ENCODE measurements around the gene CCDC7.
"Not testable (repeated sequence)": the region's sequence is repeated elsewhere in the genome, so short reads cannot be mapped to it uniquely, and the experiment has no call there.

Gene CCDC7

GRCh38 chr10:32891261-32891660, 445.3 kb downstream of the CCDC7 start:
- Histone ChIP-seq H3K9me3 (replicated peaks; ENCODE audit: low read length) (no peaks in the 10 kb centered on the region), H3K4me1 (ENCODE audit: control insufficient read depth, insufficient read depth, low read length) (no peaks in the 10 kb centered on the region), H3K27me3 (ENCODE audit: control insufficient read depth, insufficient read depth, low read length) (no peaks in the 10 kb centered on the region), H3K4me3 (ENCODE audit: low read length) (no peak overlapping the region), H3K36me3 (ENCODE audit: insufficient read depth, low read length) (peaks cover 21% of the 10 kb centered on the region), H3K4me2 (ENCODE audit: low read length) (no peak overlapping the region), H3K9ac (ENCODE audit: low read depth, low read length) (no peak overlapping the region)

DNA sequence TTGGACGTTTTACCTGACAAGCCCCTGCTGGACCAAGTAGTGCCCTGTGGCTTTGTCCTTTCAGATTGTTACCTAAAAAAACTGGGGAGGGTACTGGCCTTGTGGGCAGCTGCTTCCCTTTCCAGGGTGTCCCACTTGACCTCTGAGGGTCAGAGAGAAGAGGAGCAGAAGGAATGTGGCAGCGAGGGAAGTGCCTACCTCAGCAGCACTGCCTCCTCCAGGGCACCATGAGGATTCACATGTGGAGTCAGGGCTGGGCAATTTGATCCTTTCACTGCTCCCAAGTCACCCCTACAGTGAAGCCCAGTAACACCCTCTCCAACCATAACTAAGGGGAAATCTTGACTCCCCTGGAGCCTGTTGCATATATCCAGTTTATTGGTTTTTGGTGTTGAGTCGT, 447.5 kb downstream of the CCDC7 start:
- no peaks in the 10 kb centered on the region for H3K27me3 ChIP-seq (ENCODE audit: control insufficient read depth, insufficient read depth, low read length)
- no peak overlapping the region for H3K4me2 ChIP-seq (ENCODE audit: low read length)
- H3K9ac ChIP-seq (ENCODE audit: low read depth, low read length) = no peak overlapping the region
- no peaks in the 10 kb centered on the region for H3K9me3 ChIP-seq (replicated peaks; ENCODE audit: low read length)
- H3K4me3 ChIP-seq (ENCODE audit: low read length) = no peak overlapping the region
- peaks cover 43% of the 10 kb centered on the region for H3K36me3 ChIP-seq (ENCODE audit: insufficient read depth, low read length)
- H3K4me1 ChIP-seq (ENCODE audit: control insufficient read depth, insufficient read depth, low read length) = no peaks in the 10 kb centered on the region

GRCh38 chr10:32893916-32894664, 448.1 kb downstream of the CCDC7 start:
- Histone ChIP-seq H3K4me1 (ENCODE audit: control insufficient read depth, insufficient read depth, low read length) (no peaks in the 10 kb centered on the region), H3K4me3 (ENCODE audit: low read length) (no peak overlapping the region), H3K27me3 (ENCODE audit: control insufficient read depth, insufficient read depth, low read length) (no peaks in the 10 kb centered on the region), H3K9ac (ENCODE audit: low read depth, low read length) (no peak overlapping the region), H3K9me3 (replicated peaks; ENCODE audit: low read length) (no peaks in the 10 kb centered on the region), H3K36me3 (ENCODE audit: insufficient read depth, low read length) (peaks cover 49% of the 10 kb centered on the region), H3K4me2 (ENCODE audit: low read length) (no peak overlapping the region)

GRCh38 chr10:32895200-32895968, 449.4 kb downstream of the CCDC7 start:
- not testable (repeated sequence) for H3K4me3 ChIP-seq (ENCODE audit: low read length); H3K9ac ChIP-seq (ENCODE audit: low read depth, low read length); H3K4me2 ChIP-seq (ENCODE audit: low read length); H3K27me3 ChIP-seq (ENCODE audit: control insufficient read depth, insufficient read depth, low read length); H3K4me1 ChIP-seq (ENCODE audit: control insufficient read depth, insufficient read depth, low read length); H3K9me3 ChIP-seq (replicated peaks; ENCODE audit: low read length)
- H3K36me3 ChIP-seq (ENCODE audit: insufficient read depth, low read length) = peaks cover 59% of the 10 kb centered on the region

GRCh38 chr10:32901815-32902214, 455.9 kb downstream of the CCDC7 start:
- Histone ChIP-seq H3K4me1 (ENCODE audit: control insufficient read depth, insufficient read depth, low read length) (no peaks in the 10 kb centered on the region), H3K36me3 (ENCODE audit: insufficient read depth, low read length) (peaks cover 82% of the 10 kb centered on the region), H3K4me3 (ENCODE audit: low read length) (no peak overlapping the region), H3K4me2 (ENCODE audit: low read length) (no peak overlapping the region), H3K9ac (ENCODE audit: low read depth, low read length) (no peak overlapping the region), H3K27me3 (ENCODE audit: control insufficient read depth, insufficient read depth, low read length) (no peaks in the 10 kb centered on the region), H3K9me3 (replicated peaks; ENCODE audit: low read length) (no peaks in the 10 kb centered on the region)

DNA sequence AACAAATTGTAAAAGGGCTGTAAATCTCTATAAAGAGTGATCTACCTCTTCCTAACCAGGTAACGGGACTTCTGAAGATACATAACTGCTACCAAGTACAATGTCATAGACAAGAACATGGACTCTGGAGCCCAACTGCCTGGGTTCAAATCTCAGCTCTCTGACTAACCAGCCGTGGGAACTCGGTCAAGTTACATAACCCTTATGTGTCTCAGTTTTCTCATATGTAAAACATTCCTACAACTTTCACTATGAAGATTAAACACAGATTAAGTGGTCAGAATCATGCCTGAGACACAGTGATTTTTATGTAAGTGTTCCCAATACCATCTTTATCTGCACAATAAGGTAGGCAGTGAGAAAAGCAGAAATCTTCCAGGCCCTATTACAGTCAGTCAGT, 459.5 kb downstream of the CCDC7 start:
- no peaks in the 10 kb centered on the region for H3K9me3 ChIP-seq (replicated peaks; ENCODE audit: low read length)

DNA sequence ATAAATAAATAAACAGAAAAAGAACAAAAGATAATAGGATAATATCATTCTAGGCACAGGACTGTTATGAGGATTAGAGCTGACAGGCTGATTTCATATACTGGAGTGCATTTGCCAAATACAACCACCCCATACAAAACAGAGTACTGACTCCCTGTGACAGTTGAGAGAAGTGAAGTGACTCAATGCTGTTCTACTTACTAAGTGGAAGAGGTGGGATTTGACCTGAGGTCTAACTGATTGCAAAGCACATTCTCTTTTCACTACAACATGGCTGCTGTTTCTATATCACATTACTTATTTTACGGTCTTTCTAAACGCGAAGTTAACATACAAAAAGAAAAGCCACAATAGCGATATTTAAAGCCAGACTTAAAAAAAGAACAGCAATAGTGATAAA, 460.7 kb downstream of the CCDC7 start:
- Histone ChIP-seq H3K4me2 (ENCODE audit: low read length) (no peak overlapping the region), H3K36me3 (ENCODE audit: insufficient read depth, low read length) (peaks cover 96% of the 10 kb centered on the region), H3K4me3 (ENCODE audit: low read length) (no peak overlapping the region), H3K27me3 (ENCODE audit: control insufficient read depth, insufficient read depth, low read length) (no peaks in the 10 kb centered on the region), H3K9ac (ENCODE audit: low read depth, low read length) (no peak overlapping the region), H3K9me3 (replicated peaks; ENCODE audit: low read length) (no peaks in the 10 kb centered on the region), H3K4me1 (ENCODE audit: control insufficient read depth, insufficient read depth, low read length) (no peaks in the 10 kb centered on the region)

More for the DNA sequence above, 459.5 kb downstream of the CCDC7 start:
- Histone ChIP-seq H3K36me3 (ENCODE audit: insufficient read depth, low read length) (peaks cover 85% of the 10 kb centered on the region), H3K4me1 (ENCODE audit: control insufficient read depth, insufficient read depth, low read length) (no peaks in the 10 kb centered on the region), H3K4me2 (ENCODE audit: low read length) (no peak overlapping the region), H3K27me3 (ENCODE audit: control insufficient read depth, insufficient read depth, low read length) (no peaks in the 10 kb centered on the region), H3K4me3 (ENCODE audit: low read length) (no peak overlapping the region), H3K9ac (ENCODE audit: low read depth, low read length) (no peak overlapping the region)

GRCh38 chr10:32909456-32909855, 463.5 kb downstream of the CCDC7 start:
- no peak overlapping the region for H3K4me2 ChIP-seq (ENCODE audit: low read length)
- H3K27me3 ChIP-seq (ENCODE audit: control insufficient read depth, insufficient read depth, low read length) = no peaks in the 10 kb centered on the region
- H3K4me1 ChIP-seq (ENCODE audit: control insufficient read depth, insufficient read depth, low read length) = no peaks in the 10 kb centered on the region
- peaks cover 85% of the 10 kb centered on the region for H3K36me3 ChIP-seq (ENCODE audit: insufficient read depth, low read length)
- H3K4me3 ChIP-seq (ENCODE audit: low read length) = no peak overlapping the region
- no peaks in the 10 kb centered on the region for H3K9me3 ChIP-seq (replicated peaks; ENCODE audit: low read length)
- H3K9ac ChIP-seq (ENCODE audit: low read depth, low read length) = no peak overlapping the region

GRCh38 chr10:32909970-32910369, 464.0 kb downstream of the CCDC7 start:
- not testable (repeated sequence) for H3K27me3 ChIP-seq (ENCODE audit: control insufficient read depth, insufficient read depth, low read length); H3K9ac ChIP-seq (ENCODE audit: low read depth, low read length); H3K4me1 ChIP-seq (ENCODE audit: control insufficient read depth, insufficient read depth, low read length); H3K9me3 ChIP-seq (replicated peaks; ENCODE audit: low read length); H3K4me2 ChIP-seq (ENCODE audit: low read length); H3K4me3 ChIP-seq (ENCODE audit: low read length)
- peaks cover 80% of the 10 kb centered on the region for H3K36me3 ChIP-seq (ENCODE audit: insufficient read depth, low read length)

DNA sequence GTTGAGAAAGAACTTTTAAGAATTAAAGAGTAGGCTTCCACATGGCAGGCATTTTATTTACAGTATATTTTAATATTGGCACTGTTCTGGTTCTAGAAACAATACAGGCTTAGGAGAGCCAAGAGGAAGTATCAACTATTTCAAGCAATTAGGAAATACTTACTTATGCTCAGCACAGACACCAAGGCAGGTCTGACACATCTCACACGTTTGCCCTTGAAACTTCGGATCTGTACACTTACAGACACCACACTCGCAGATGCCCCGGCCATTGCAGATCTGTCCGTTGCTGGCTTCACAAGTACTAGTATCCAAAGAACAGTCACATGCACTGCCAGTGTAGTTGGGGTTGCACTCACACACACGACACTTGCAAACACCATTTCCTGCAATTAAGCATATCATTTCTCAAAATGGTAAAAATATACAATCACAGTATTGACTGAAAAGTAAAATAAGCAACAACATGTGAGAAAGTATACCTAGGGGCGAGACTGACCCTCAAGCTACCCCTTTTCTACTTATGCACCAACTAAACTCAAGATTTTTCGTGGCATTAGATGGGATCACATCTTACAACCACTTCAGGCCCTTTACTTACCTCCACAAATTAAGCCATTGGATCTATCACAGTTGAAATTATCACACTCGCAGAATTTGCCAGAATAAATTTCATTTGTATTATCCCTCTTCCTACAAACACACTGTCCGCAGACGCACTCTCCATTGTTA, 465.5 kb downstream of the CCDC7 start:
- H3K9ac ChIP-seq (ENCODE audit: low read depth, low read length) = no peak overlapping the region
- H3K4me2 ChIP-seq (ENCODE audit: low read length) = no peak overlapping the region
- peaks cover 69% of the 10 kb centered on the region for H3K36me3 ChIP-seq (ENCODE audit: insufficient read depth, low read length)
- H3K9me3 ChIP-seq (replicated peaks; ENCODE audit: low read length) = no peaks in the 10 kb centered on the region
- H3K4me3 ChIP-seq (ENCODE audit: low read length) = no peak overlapping the region
- no peaks in the 10 kb centered on the region for H3K27me3 ChIP-seq (ENCODE audit: control insufficient read depth, insufficient read depth, low read length)
- H3K4me1 ChIP-seq (ENCODE audit: control insufficient read depth, insufficient read depth, low read length) = no peaks in the 10 kb centered on the region

GRCh38 chr10:32917817-32918216, 471.9 kb downstream of the CCDC7 start:
- H3K4me3 ChIP-seq (ENCODE audit: low read length); H3K27me3 ChIP-seq (ENCODE audit: control insufficient read depth, insufficient read depth, low read length); H3K4me2 ChIP-seq (ENCODE audit: low read length); H3K9me3 ChIP-seq (replicated peaks; ENCODE audit: low read length); H3K4me1 ChIP-seq (ENCODE audit: control insufficient read depth, insufficient read depth, low read length); H3K9ac ChIP-seq (ENCODE audit: low read depth, low read length): not testable (repeated sequence)
- peaks cover 58% of the 10 kb centered on the region for H3K36me3 ChIP-seq (ENCODE audit: insufficient read depth, low read length)
